ENCODE measurements around the gene CRIP1.

Gene CRIP1

DNA sequence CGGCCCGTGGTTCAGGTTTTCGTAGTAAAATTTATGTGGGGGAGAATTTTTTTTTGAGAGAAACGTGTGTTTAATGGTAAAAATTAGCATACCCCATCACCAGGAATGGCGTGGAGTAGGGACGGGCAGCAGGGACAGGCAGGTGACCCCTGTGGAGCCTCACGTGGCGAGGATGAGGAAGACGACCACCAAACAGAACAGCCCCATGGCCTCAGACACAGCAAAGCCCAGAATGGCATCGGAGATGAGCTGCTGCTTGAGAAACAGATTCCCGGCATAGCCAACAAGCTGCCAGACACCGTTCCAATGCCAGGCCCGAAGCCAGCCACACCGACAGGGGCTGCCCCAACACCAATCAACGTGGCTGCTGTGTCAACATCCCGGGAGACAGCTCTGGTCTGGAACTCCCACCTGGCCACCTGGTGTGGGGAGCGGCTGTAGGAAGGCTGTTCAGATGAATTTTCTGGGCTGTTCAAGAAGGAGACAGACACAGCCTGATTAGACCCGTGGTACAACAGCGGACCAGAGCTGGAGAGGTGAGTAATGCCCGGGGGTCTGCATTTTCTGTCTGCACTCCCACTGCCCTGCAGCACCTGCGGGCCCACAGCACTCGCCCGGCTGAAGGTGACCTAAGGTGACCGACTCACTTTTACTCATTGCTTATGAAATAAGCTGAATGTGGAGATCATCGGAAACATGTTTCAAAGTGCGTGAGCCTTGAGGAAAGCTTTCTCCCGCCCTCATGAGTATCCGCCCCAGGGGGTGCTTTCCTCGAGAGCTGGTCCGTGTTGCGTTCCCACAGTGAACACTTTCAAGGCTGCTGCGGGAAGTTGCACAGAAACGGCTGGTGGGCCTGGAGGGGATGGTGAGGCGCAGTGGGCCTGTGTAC lies 50.2 kb downstream of the CRIP1 start:
- DNase-seq: no peak

DNA sequence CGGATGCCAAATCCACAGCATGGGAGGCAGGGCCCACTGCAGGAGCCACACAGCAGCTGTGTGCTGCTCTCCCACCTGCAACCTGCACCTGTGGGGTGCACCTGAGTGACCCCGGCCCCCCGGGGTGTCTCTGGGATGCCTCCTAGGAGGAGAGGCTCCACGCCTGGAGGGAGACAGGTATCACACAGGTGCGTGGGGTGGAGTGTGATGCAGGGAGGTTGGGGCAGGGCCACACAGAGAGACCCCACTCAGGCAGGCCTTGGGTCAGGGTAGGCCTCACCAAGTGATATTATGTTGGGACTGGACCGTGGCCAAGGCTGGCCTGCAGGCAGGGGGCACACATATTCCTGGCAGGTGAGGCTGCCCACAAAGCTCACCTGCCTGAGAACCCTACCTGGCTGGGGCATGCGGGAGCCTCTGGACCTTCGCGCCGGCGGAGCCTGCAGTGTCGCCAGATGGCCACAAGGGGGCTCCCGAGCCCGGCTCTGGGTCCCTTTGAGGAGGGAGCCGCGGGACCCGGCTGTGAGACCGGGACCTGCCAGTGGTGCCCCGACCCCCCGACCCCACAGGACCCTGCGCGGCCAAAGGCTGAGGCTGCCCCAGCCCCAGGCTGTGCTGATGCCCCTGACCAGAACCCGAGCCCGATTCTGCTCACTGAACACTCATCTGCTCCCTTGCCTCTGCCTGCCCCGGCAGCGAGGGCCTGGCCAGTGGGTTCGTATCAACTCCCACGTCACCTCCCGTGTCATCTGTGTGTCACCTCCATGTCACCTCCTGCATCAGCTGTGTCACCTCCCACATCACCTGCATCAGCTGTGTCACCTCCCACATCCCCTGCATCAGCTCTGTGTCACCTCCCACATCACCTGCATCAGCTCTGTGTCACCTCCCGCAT lies 51.1 kb downstream of the CRIP1 start:
- DNase-seq: no peak
